CD8-positive, alpha-beta memory T cell (primary cell): ENCODE measurements around the gene SPDYC. TPM values are rescaled to one million over a fixed set of nuclear protein-coding genes. Genes with fewer than 3 reads are reported as not detected.

Source experiments
- CTCF ChIA-PET: fragments of 350-600 bp; sonication (Branson Sonifier 250); formaldehyde crosslinking; loops from one replicate; lab custom pipeline; 2021; ENCODE audit warnings: antibody characterized with exemption; lab: Charles Lee
- POLR2A ChIA-PET: fragments of 350-600 bp; sonication (Branson Sonifier 250); formaldehyde crosslinking; loops from one replicate; lab custom pipeline; 2021; ENCODE audit warnings: antibody characterized with exemption; lab: Charles Lee
- DNase-seq, 5 donors: peaks; one replicate each; pipeline versions ENCODE4 v3.0.0 to v3.0.0-alpha.2; 2020 to 2022; ENCODE audit warnings: mixed read lengths in 1 of 5
- H3K27ac ChIP-seq: one replicate; pipeline ENCODE4 v1.7.0; 2013; ENCODE audit warnings: low read depth, mild to moderate bottlenecking, low read length, moderate library complexity
- H3K27me3 ChIP-seq: 2 replicates; pipeline ENCODE4 v1.7.0; 2013; ENCODE audit warnings: low read length, mild to moderate bottlenecking; ENCODE audit not compliant: insufficient read depth, poor library complexity, severe bottlenecking
- H3K36me3 ChIP-seq: 2 replicates; pipeline ENCODE4 v1.7.0; 2013; ENCODE audit warnings: mild to moderate bottlenecking, low read length, moderate library complexity; ENCODE audit not compliant: insufficient read depth
- H3K4me1 ChIP-seq: 2 replicates; pipeline ENCODE4 v1.7.0; 2013; ENCODE audit warnings: mild to moderate bottlenecking, low read length, moderate library complexity; ENCODE audit not compliant: insufficient read depth
- H3K4me3 ChIP-seq: 2 replicates; pipeline ENCODE4 v1.7.0; 2013; ENCODE audit warnings: mild to moderate bottlenecking, low read length
- H3K9me3 ChIP-seq: 2 replicates; pipeline ENCODE4 v1.7.0; 2013; ENCODE audit warnings: mild to moderate bottlenecking, low read length
- H3K27ac Mint-ChIP-seq, 8 donors: one replicate each; pipeline ENCODE4 v1.8.0; 2020 to 2021; ENCODE audit warnings: mixed read lengths in 8 of 8, mild to moderate bottlenecking in 6 of 8, inconsistent platforms in 3 of 8, moderate library complexity in 3 of 8
- H3K27me3 Mint-ChIP-seq, 2 donors: one replicate each; pipeline ENCODE4 v1.8.0; 2020 to 2021; ENCODE audit warnings: mixed read lengths in 2 of 2, mild to moderate bottlenecking in 1 of 2, moderate library complexity in 1 of 2
- H3K36me3 Mint-ChIP-seq, 3 donors: one replicate each; pipeline ENCODE4 v1.8.0; 2020 to 2021; ENCODE audit warnings: mixed read lengths in 3 of 3, inconsistent platforms in 1 of 3, mild to moderate bottlenecking in 1 of 3
- H3K4me1 Mint-ChIP-seq, 3 donors: one replicate each; pipeline ENCODE4 v1.8.0; 2020 to 2021; ENCODE audit warnings: mixed read lengths in 3 of 3, inconsistent platforms in 1 of 3, mild to moderate bottlenecking in 1 of 3
- H3K4me3 Mint-ChIP-seq, 7 donors: one replicate each; pipeline ENCODE4 v1.8.0; 2020 to 2021; ENCODE audit warnings: mixed read lengths in 7 of 7, mild to moderate bottlenecking in 6 of 7, moderate library complexity in 4 of 7, inconsistent platforms in 2 of 7
- H3K9me3 Mint-ChIP-seq, 5 donors: one replicate each; pipeline ENCODE4 v1.8.0; 2020 to 2022; ENCODE audit warnings: mixed read lengths in 5 of 5, mild to moderate bottlenecking in 3 of 5, moderate library complexity in 2 of 5, inconsistent platforms in 1 of 5
- polyA plus RNA-seq: library from polyadenylated mRNA; unstranded; fragments of 300-500 nt; fragmentation: Illumina TruSeq; gene quantifications from one replicate; pipeline ENCODE4 v1.2.3, GENCODE V29; 2021
- total RNA-seq, 2 experiments: library from RNA; stranded (reverse); gene quantifications; one replicate each; pipeline ENCODE4 v1.2.3, GENCODE V29; 2021

SPDYC gene
- total and polyA plus RNA-seq, 3 experiments from 2014 or later = not detected

DNA sequence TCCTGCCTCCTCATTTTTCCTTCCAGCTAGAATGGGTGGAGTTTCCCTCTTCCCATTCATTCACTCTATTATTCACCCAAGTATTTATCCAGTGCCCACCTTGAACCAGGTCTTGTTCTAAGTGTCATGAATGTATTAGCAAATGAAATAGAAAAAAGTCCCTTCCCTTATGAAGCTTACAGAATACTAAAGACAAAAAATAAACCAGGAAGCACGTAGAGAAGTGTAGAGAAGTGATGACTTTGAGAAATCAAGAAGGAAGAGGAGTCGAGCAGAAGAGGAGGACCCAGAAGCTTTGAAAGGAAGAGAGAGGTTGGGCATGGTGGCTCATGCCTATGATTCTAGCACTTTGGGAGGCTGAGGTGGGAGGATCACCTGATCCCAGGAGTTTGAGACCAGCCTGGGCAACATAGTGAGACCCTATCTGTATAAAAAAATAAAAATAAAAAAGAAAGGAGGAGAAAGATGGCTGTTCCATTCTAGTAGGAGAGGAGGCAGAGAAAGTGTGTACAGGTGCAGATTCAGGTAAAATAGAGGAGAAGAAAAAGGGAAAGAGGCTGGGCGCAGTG is 18.6 kb upstream of the SPDYC start:
- Mint-ChIP-seq H3K4me1 (no peaks in the 10 kb centered on the region), H3K27me3 (peaks cover 0 to 4% of the 10 kb centered on the region in 2 donors), H3K9me3 (peaks cover 0 to 3% (median 0%) of the 10 kb centered on the region in 5 donors), H3K4me3 (no peak overlapping the region), H3K27ac (peak overlapping the region in 1 of 8 donors; percentile 3), H3K36me3 (no peaks in the 10 kb centered on the region)
- H3K27ac ChIP-seq = no peak overlapping the region
- no peaks in the 10 kb centered on the region for H3K36me3 ChIP-seq
- no peak overlapping the region for H3K4me3 ChIP-seq
- POLR2A ChIA-PET = interaction anchor here (0.5 kb wide), 1 partner anchor 89 kb away, joined by 4 read pairs; no protein-coding TSS in a partner anchor
- no peak for DNase-seq
- CTCF ChIA-PET = no interaction called here
- H3K9me3 ChIP-seq = no peaks in the 10 kb centered on the region
- no peaks in the 10 kb centered on the region for H3K4me1 ChIP-seq
- no peaks in the 10 kb centered on the region for H3K27me3 ChIP-seq

DNA sequence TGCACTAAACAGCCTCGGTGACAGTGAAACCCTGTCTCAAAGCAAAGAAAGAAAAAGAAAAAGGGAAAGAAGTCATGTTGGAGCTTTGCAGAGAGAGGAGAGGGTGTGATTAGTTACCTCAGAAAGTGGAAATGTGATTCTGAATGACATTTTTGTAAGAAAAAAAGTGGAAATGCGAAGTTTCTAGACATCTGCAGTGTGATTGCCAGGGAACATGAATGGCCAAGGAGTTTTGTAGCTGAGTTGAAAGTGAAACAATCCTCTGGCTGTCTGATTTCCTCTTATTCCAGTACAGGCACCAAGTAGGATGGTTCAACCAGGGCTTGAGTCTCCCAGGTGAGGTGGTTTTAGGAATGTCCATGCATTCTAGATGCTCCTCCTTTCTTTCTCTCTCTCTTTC is 17.9 kb upstream of the SPDYC start:
- Mint-ChIP-seq H3K27me3 (peaks cover 0 to 4% of the 10 kb centered on the region in 2 donors), H3K27ac (no peak overlapping the region), H3K4me1 (no peaks in the 10 kb centered on the region), H3K9me3 (peaks cover 0 to 3% (median 0%) of the 10 kb centered on the region in 5 donors), H3K36me3 (no peaks in the 10 kb centered on the region), H3K4me3 (peak overlapping the region in 1 of 7 donors; percentile 15)
- CTCF ChIA-PET = no interaction called here
- H3K4me1 ChIP-seq = no peaks in the 10 kb centered on the region
- no peak overlapping the region for H3K27ac ChIP-seq
- POLR2A ChIA-PET = interaction anchor here (0.5 kb wide), 1 partner anchor 89 kb away, joined by 4 read pairs; no protein-coding TSS in a partner anchor
- no peak for DNase-seq
- no peaks in the 10 kb centered on the region for H3K9me3 ChIP-seq
- H3K27me3 ChIP-seq = no peaks in the 10 kb centered on the region
- no peaks in the 10 kb centered on the region for H3K36me3 ChIP-seq
- no peak overlapping the region for H3K4me3 ChIP-seq

DNA sequence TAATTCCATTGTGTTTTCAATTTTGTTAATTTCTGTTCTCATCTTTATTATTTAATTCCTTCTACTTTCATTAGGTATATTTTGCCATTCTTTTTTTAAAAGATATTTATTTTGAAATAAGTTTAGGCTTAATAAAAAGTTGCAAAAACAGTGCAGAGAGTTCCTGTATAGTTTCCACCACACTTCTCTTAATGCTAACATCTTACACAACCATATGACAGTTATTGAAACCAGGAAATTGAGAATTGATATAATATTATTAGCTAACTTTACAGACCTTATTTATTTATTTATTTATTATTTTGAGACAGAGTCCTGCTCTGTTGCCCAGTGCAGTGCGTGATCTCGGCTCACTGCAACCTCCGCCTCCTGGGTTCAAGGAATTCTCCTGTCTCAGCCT is 13.8 kb upstream of the SPDYC start:
- CTCF ChIA-PET = no interaction called here
- POLR2A ChIA-PET = no interaction called here

DNA sequence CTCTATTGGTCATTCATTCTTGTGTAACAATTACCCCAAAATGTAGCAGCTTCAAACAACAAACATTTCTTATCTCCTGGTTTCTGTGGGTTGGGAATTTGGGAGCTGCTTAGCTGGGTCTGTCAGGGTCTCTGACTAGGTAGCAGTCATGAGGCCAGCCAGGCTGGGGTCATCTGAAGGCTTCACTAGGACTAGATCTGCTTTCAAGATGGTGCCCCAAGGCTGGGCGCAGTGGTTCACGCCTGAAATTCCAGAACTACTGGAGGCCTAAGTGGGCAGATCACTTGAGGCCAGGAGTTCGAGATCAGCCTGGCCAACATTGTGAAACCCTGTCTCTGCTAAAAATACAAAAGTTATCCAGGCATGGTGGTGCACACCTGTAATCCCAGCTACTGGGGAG is 13.1 kb upstream of the SPDYC start:
- H3K36me3 ChIP-seq = no peaks in the 10 kb centered on the region
- H3K9me3 Mint-ChIP-seq = no peaks in the 10 kb centered on the region
- no peak overlapping the region for H3K4me3 ChIP-seq
- H3K27me3 Mint-ChIP-seq = peaks cover 9 to 15% of the 10 kb centered on the region in 2 donors
- H3K27ac Mint-ChIP-seq = peak overlapping the region in 1 of 8 donors; percentile 11
- no peaks in the 10 kb centered on the region for H3K9me3 ChIP-seq
- H3K4me1 ChIP-seq = no peaks in the 10 kb centered on the region
- H3K4me1 Mint-ChIP-seq = no peaks in the 10 kb centered on the region
- H3K27me3 ChIP-seq = no peaks in the 10 kb centered on the region
- H3K27ac ChIP-seq = no peak overlapping the region
- CTCF ChIA-PET = no interaction called here
- no peak overlapping the region for H3K4me3 Mint-ChIP-seq
- no peak for DNase-seq
- POLR2A ChIA-PET = no interaction called here
- H3K36me3 Mint-ChIP-seq = no peaks in the 10 kb centered on the region

More for the DNA sequence above, 13.8 kb upstream of the SPDYC start:
- DNase-seq = no peak
- Mint-ChIP-seq H3K4me3 (no peak overlapping the region), H3K27ac (no peak overlapping the region), H3K4me1 (no peaks in the 10 kb centered on the region), H3K9me3 (no peaks in the 10 kb centered on the region), H3K36me3 (no peaks in the 10 kb centered on the region), H3K27me3 (peaks cover 9 to 15% of the 10 kb centered on the region in 2 donors)
- Histone ChIP-seq H3K27ac (no peak overlapping the region), H3K4me1 (no peaks in the 10 kb centered on the region), H3K36me3 (no peaks in the 10 kb centered on the region), H3K27me3 (no peaks in the 10 kb centered on the region), H3K9me3 (no peaks in the 10 kb centered on the region), H3K4me3 (no peak overlapping the region)

DNA sequence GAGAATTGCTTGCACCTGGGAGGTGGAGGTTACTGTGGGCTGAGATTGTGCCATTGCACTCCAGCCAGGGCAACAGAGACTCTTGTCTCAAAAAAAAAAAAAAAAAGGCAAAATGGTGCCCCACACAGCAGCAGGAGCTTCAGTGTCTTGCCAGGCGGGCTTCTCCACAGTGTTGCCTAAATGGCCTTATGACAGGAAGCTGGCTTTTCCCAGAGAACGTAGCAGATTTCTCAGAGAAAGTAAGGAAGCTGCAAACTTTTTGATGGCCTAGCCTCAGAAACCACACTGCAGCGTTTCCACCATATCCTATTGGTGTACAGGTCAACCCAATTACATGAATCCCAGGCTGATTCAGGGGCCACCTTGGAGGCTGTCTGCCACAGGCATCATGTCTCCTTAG is 12.7 kb upstream of the SPDYC start:
- H3K9me3 Mint-ChIP-seq = no peaks in the 10 kb centered on the region
- H3K27me3 Mint-ChIP-seq = peaks cover 9 to 15% of the 10 kb centered on the region in 2 donors
- Histone ChIP-seq H3K4me3 (no peak overlapping the region), H3K36me3 (no peaks in the 10 kb centered on the region), H3K27ac (no peak overlapping the region), H3K9me3 (no peaks in the 10 kb centered on the region), H3K27me3 (no peaks in the 10 kb centered on the region), H3K4me1 (no peaks in the 10 kb centered on the region)
- no peak overlapping the region for H3K27ac Mint-ChIP-seq
- H3K36me3 Mint-ChIP-seq = no peaks in the 10 kb centered on the region
- no peak for DNase-seq
- H3K4me3 Mint-ChIP-seq = no peak overlapping the region
- ChIA-PET POLR2A (interaction anchor here (0.6 kb wide), 1 partner anchor 262 kb away, joined by 3 read pairs; no protein-coding TSS in a partner anchor), CTCF (no interaction called here)
- H3K4me1 Mint-ChIP-seq = no peaks in the 10 kb centered on the region

DNA sequence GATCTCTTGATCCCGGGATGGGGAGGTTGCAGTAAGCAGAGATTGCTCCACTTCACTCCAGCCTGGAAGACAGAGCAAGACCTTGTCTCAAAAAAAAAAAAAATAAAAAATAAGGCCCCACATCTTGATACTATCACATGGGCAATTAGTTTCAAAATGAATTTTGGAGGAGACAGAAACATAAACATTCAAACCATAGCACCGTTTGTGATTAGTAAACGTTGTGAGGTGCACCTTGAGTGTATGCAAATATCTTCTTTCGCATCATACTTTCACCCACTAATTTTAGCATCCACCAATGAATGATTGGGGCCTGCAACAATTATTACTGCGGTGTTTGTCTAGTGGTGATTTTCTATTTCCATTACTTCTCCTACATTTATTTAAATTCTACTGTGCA is 11.0 kb upstream of the SPDYC start:
- Mint-ChIP-seq H3K27ac (no peak overlapping the region), H3K9me3 (no peaks in the 10 kb centered on the region), H3K36me3 (no peaks in the 10 kb centered on the region), H3K4me3 (no peak overlapping the region), H3K27me3 (peaks cover 9 to 15% of the 10 kb centered on the region in 2 donors), H3K4me1 (no peaks in the 10 kb centered on the region)
- ChIA-PET CTCF (no interaction called here), POLR2A (no interaction called here)
- no peaks in the 10 kb centered on the region for H3K27me3 ChIP-seq
- H3K9me3 ChIP-seq = no peaks in the 10 kb centered on the region
- no peaks in the 10 kb centered on the region for H3K36me3 ChIP-seq
- no peaks in the 10 kb centered on the region for H3K4me1 ChIP-seq
- H3K4me3 ChIP-seq = no peak overlapping the region
- DNase-seq = no peak
- no peak overlapping the region for H3K27ac ChIP-seq

DNA sequence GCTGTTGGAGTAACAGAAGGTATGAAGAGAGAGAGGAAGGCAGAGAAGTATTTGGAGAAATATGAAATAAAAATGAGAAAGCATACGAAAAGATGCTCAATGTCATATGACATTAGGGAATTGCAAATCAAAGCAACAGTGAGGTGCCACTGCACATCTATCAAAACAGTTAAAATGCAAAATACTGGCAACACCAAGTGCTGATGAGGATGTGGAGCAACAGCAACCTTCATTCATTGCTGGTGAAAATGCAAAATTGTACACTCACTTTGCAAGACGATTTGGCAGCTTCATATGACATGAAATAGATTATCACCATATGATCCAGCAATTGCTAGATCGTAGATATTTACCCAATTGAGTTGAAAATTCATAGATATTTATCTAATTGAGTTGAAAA is 9.4 kb upstream of the SPDYC start:
- ChIA-PET CTCF (no interaction called here), POLR2A (no interaction called here)
- no peaks in the 10 kb centered on the region for H3K9me3 Mint-ChIP-seq

DNA sequence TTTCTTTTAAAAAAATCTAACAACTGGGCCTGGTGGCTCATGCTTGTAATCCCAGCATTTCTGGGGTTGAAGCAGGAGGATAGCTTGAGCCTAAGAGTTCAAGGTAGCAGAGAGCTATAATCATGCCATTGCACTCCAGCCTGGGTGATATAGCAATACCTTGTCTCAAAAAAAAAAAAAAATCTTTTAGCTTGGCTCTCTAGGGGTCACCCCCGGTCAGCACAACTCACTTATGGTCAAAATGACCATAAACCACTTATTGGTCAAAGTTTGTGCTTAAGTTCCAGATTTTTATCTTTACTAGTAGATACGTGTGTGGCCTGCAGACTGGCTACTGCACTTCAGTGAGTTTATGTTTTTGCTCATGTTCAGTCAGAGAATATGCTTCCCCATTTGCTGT is 6.3 kb upstream of the SPDYC start:
- H3K36me3 ChIP-seq = no peaks in the 10 kb centered on the region
- no peak overlapping the region for H3K4me3 ChIP-seq
- POLR2A ChIA-PET = no interaction called here
- Mint-ChIP-seq H3K4me3 (no peak overlapping the region), H3K36me3 (no peaks in the 10 kb centered on the region), H3K9me3 (no peaks in the 10 kb centered on the region), H3K4me1 (no peaks in the 10 kb centered on the region), H3K27me3 (peaks cover 10 to 15% of the 10 kb centered on the region in 2 donors), H3K27ac (no peak overlapping the region)
- CTCF ChIA-PET = interaction anchor here (1.0 kb wide), 1 partner anchor 18 kb away, joined by 3 read pairs; the partner anchor contains the start of gene CAPN1
- H3K27ac ChIP-seq = no peak overlapping the region
- no peak for DNase-seq
- no peaks in the 10 kb centered on the region for H3K9me3 ChIP-seq
- no peaks in the 10 kb centered on the region for H3K27me3 ChIP-seq
- no peaks in the 10 kb centered on the region for H3K4me1 ChIP-seq

More for the DNA sequence above, 9.4 kb upstream of the SPDYC start:
- no peak for DNase-seq
- Histone ChIP-seq H3K4me3 (no peak overlapping the region), H3K9me3 (no peaks in the 10 kb centered on the region), H3K4me1 (no peaks in the 10 kb centered on the region), H3K27me3 (no peaks in the 10 kb centered on the region), H3K27ac (no peak overlapping the region), H3K36me3 (no peaks in the 10 kb centered on the region)
- H3K27ac Mint-ChIP-seq = no peak overlapping the region
- H3K4me1 Mint-ChIP-seq = no peaks in the 10 kb centered on the region
- no peak overlapping the region for H3K4me3 Mint-ChIP-seq
- peaks cover 11 to 15% of the 10 kb centered on the region in 2 donors for H3K27me3 Mint-ChIP-seq
- H3K36me3 Mint-ChIP-seq = no peaks in the 10 kb centered on the region
